ENCODE measurements around the gene FSTL1.

DNA sequence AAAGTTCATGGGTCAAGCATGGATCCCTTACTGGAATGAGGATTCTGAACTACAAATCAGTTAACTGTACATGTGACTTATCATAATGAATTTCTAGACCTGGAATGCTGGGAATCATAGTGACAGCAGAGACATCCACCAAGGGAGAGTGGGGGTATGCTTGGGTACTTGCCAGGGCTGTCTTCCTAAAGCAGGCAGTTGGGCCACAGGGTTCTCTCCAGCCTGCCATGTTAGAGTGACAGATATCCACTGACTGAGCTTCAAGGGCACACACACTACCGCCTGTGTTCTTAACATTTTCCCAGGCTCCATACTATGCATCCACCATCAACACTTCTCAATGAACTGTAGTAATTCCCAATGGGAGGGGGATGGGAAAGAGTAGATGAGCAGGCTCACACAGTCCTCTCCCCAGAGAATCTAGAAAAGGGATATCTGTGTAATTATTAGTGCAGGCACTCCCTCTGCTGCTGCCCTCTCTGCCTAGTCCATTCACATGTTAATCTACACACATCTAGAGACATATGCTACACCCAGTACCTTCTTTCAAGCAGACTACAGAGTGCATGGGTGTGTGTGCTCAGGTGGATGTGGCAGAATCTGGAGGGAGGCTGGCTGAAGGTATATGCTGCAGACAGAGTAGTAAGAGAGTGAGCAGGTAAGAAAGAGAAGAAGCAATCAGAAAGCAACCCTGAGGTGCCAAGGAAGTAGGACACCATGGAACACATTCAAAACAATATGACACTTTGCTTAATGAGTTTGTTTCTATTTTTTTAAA is 3.7 kb downstream of the FSTL1 start:
- TF ChIP-seq CTCF (IDR thresholded peaks at IDR 0.05; ENCODE audit: low read length) (no peak), EZH2 (IDR thresholded peaks at IDR 0.05; ENCODE audit: borderline replicate concordance, low read length) (no peak)

All from OCI-LY1 (cell line).